ENCODE data around the gene KCTD18.

GRCh38 chr2:200453853-200454534 is 55.9 kb downstream of the KCTD18 start:
- TF ChIP-seq CTCF (IDR thresholded peaks at IDR 0.05; ENCODE audit: low read depth, low read length), result no peak
- no peak for TF ChIP-seq POLR2A (IDR thresholded peaks at IDR 0.05; ENCODE audit: extremely low read depth, insufficient read length)
- TF ChIP-seq MAX (IDR thresholded peaks at IDR 0.05; ENCODE audit: low read depth, low read length), result no peak
- no peak for TF ChIP-seq MYC (IDR thresholded peaks at IDR 0.05; ENCODE audit: low read depth, low read length)

Data from NB4 (cell line).